Heart left ventricle (tissue), 16 donors: ENCODE measurements around the gene FSTL4. TPM values are rescaled to one million over a fixed set of nuclear protein-coding genes. Genes with fewer than 3 reads are reported as not detected.

Source experiments
- ATAC-seq, 4 donors: fragments of 200-7000 bp; cut with Tn5 transposase; one replicate each; pipeline ENCODE4 v1.9.1; 2020 to 2022; ENCODE audit warnings: moderate library complexity in 4 of 4, mild to moderate bottlenecking in 3 of 4, moderate number of reproducible peaks in 1 of 4
- DNase-seq, 5 donors: peaks; one replicate each; pipeline ENCODE4 v3.0.0-alpha.2; 2020
- H3K27ac ChIP-seq, 12 donors: fragments of 200-600 bp; sonication (generic) in 4 of 12; one replicate each; pipeline versions ENCODE4 v1.5.0 to v1.8.0; 2016 to 2022; ENCODE audit warnings: mild to moderate bottlenecking in 2 of 12
- H3K27me3 ChIP-seq, 9 donors: fragments of 200-600 bp; sonication (generic) in 2 of 9; one replicate each; pipeline versions ENCODE4 v1.5.1 to v1.8.0; 2016 to 2022; ENCODE audit warnings: mild to moderate bottlenecking in 3 of 9
- H3K36me3 ChIP-seq, 9 donors: fragments of 200-600 bp; sonication (generic) in 2 of 9; one replicate each; pipeline versions ENCODE4 v1.5.0 to v1.8.0; 2018 to 2022; ENCODE audit warnings: mild to moderate bottlenecking in 2 of 9
- H3K4me1 ChIP-seq, 12 donors: fragments of 200-600 bp; sonication (generic) in 4 of 12; one replicate each; pipeline versions ENCODE4 v1.5.0 to v1.8.0; 2016 to 2022; ENCODE audit warnings: mild to moderate bottlenecking in 3 of 12
- H3K4me3 ChIP-seq, 12 donors: fragments of 200-600 bp; sonication (generic) in 4 of 12; one replicate each; pipeline versions ENCODE4 v1.5.0 to v1.8.0; 2017 to 2022; ENCODE audit warnings: mild to moderate bottlenecking in 9 of 12, moderate library complexity in 4 of 12
- H3K9me3 ChIP-seq, 12 donors: fragments of 200-600 bp; sonication (generic) in 4 of 12; one replicate each; pipeline versions ENCODE4 v1.5.0 to v1.8.0; 2016 to 2022; ENCODE audit warnings: mild to moderate bottlenecking in 1 of 12
- POLR2A ChIP-seq, 2 donors: fragments of 450-650 bp; IDR thresholded peaks; one replicate each; pipeline ENCODE4 v1.6.1; 2017; ENCODE audit warnings: antibody characterized with exemption in 2 of 2, mild to moderate bottlenecking in 2 of 2, moderate library complexity in 2 of 2
- WGBS, 4 donors: extraction: QIAGEN DNeasy Blood & Tissue Kit in 2 of 4; methylation state at CpG; one replicate each; pipeline versions ENCODE4 v1.1.5 to v1.1.7; 2013 to 2018; 5-methylcytosine and 5-hydroxymethylcytosine counted together
- intact Hi-C, 10 donors: fragments of 100-400 bp; cut with DNase I; formaldehyde crosslinking; loops; one replicate each; pipeline versions ENCODE4 v1.11.1 to v1.14.2; 2022
- polyA plus RNA-seq, 2 donors: library from polyadenylated mRNA; stranded (reverse); fragments of 200-250 nt; gene quantifications; one replicate each; pipeline ENCODE4 v1.2.3, GENCODE V29; 2013
- total RNA-seq, 9 donors: library from RNA; depleted of rRNA in 2 of 9; stranded (reverse); fragments of >200 nt in 2 of 9; fragmentation: NEBNext Ultra II Directional in 3 of 9; extraction: Animal tissue kit (Norgen Biotek cat#: 25700) in 3 of 9; gene quantifications; one replicate each; pipeline versions ENCODE4 v1.1.0 to v1.2.4, GENCODE V29; 2016 to 2023
- TF ChIP-seq, protein P1 (sequence below), 12 donors: fragments of 200-600 bp; sonication (generic) in 4 of 12; IDR thresholded peaks; one replicate each; pipeline versions ENCODE4 v1.5.0 to v1.8.0; 2018 to 2022; ENCODE audit warnings: antibody characterized with exemption in 12 of 12, mild to moderate bottlenecking in 5 of 12
- donor health status: ischemic (EF 13 %, LVEDD 7.1; RV severe dilation, severe dysfunction).
- donor health status: healthy with polysubstance abuse.
- donor health status: DM: no; HTN: yes; CAD: no.
- donor health status: DM: no; HTN: no; CAD: no.
- donor health status: ischemic (EF 25% LVEDD 6.9; RV normal size, moderate dysfunction).
- donor health status: ischemic (EF 25% LVEDD 5.7; RV mildly dilated, moderate dysfunction).
- donor health status: healthy.
- donor health status: DM: yes; HTN: yes; CAD: no.
- donor health status: ischemic (EF 35%, LVEDD 5.7; RV mildly dilated, moderate dysfunction).
- donor health status: nonischemic (EF 11% LVEDD 7.7; RV severe dilation, severe dysfunction).
- donor health status: DM: yes; HTN: yes; CAD: no.
- donor health status: PGD.
- donor health status: ischemic (EF 29% LVEDD 5.4; RV normal size, mild dysfunction).
- donor health status: nonischemic (EF 23%, LVEDD 6.1; RV moderate dilation, normal function).

FSTL4 gene
- total and polyA plus RNA-seq, 11 donors, result 0.01 to 0.39 (median 0.17) TPM; not detected in 6

DNA sequence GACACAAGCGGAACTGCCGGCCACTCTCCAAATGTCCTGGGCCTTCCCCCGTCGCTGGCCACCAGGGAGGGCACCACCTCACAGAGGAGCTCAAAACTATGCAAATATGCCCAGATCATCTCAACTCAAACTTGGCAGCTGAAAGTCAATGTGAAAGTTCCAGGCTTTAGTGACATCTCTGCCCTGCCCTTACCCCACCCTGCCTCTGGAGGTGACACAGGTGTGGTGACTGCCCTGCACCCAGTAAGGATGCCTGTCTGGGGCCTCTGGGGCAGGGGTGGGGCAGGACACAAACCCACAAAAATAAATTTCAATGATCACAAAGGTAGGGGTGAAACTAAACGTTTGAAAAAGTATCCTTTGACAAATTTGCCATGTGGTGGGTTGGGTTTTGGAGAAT is 347.1 kb downstream of the FSTL4 start:
- DNase-seq (no peak), ATAC-seq (no peak)
- intact Hi-C loops, result no loop called here
- Histone ChIP-seq H3K9me3 (no peaks in the 10 kb centered on the region), H3K27ac (no peak overlapping the region), H3K27me3 (peaks cover 0 to 7% (median 0%) of the 10 kb centered on the region in 9 donors), H3K4me3 (no peak overlapping the region), H3K36me3 (no peaks in the 10 kb centered on the region), H3K4me1 (no peaks in the 10 kb centered on the region)
- TF ChIP-seq, protein P1, sequence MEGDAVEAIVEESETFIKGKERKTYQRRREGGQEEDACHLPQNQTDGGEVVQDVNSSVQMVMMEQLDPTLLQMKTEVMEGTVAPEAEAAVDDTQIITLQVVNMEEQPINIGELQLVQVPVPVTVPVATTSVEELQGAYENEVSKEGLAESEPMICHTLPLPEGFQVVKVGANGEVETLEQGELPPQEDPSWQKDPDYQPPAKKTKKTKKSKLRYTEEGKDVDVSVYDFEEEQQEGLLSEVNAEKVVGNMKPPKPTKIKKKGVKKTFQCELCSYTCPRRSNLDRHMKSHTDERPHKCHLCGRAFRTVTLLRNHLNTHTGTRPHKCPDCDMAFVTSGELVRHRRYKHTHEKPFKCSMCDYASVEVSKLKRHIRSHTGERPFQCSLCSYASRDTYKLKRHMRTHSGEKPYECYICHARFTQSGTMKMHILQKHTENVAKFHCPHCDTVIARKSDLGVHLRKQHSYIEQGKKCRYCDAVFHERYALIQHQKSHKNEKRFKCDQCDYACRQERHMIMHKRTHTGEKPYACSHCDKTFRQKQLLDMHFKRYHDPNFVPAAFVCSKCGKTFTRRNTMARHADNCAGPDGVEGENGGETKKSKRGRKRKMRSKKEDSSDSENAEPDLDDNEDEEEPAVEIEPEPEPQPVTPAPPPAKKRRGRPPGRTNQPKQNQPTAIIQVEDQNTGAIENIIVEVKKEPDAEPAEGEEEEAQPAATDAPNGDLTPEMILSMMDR (IDR thresholded peaks at IDR 0.05), result no peak
- no peak for TF ChIP-seq POLR2A (IDR thresholded peaks at IDR 0.05)
- 77 to 83% (median 81%) methylated on average over 5 of the region's 5 CpGs for WGBS, 4 donors

DNA sequence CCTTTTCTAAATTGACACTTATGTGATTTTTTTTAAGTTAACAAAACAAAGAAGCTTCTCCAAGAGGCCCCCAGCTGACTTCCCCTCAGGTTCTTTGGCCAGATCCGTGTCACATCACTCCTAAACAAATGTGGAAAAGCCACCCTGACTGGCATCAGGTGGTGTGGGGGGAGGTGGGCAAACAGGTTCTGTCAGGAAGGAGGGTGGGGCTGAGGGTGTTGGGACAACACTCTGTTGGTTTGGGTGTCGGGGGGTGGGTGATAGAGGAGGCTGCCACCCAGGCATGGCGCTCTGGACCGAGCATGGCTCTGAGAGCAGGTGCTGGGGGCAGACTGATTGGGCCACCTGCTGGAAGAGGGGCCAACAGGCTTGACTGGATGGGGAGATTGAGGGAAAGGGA is 349.7 kb downstream of the FSTL4 start:
- H3K27me3 ChIP-seq, result peaks cover 0 to 7% (median 0%) of the 10 kb centered on the region in 9 donors
- no peak for DNase-seq
- ATAC-seq, result no peak
- H3K27ac ChIP-seq, result no peak overlapping the region
- 84 to 88% (median 85%) methylated on average over 4 of the region's 4 CpGs for WGBS, 4 donors
- H3K4me1 ChIP-seq, result no peaks in the 10 kb centered on the region
- H3K9me3 ChIP-seq, result no peaks in the 10 kb centered on the region
- intact Hi-C loops, result no loop called here
- H3K4me3 ChIP-seq, result no peak overlapping the region
- TF ChIP-seq, protein P1 (IDR thresholded peaks at IDR 0.05), result no peak
- TF ChIP-seq POLR2A (IDR thresholded peaks at IDR 0.05), result no peak
- no peaks in the 10 kb centered on the region for H3K36me3 ChIP-seq

DNA sequence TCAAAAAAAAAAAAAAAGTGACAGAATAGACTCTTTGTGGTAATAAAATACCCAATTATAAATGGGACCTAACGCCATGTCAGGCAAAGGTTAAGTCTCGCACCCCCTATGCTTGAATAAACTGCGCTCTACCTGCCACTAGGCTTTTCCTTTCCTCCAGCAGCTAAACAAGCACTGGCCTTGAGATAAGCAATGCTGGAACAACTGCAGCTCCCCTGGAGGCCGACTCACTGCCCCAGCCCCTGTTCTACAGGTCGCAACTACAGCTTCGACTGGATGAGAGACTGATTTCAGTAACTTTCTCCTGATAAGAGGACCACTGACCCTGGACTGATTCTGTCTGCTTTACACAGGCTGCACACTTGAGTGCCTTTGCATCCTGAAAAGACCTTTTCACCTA is 350.3 kb downstream of the FSTL4 start:
- no peak overlapping the region for H3K27ac ChIP-seq
- 57 to 72% (median 60%) methylated on average over 6 of the region's 6 CpGs for WGBS, 4 donors
- intact Hi-C loops, result no loop called here
- TF ChIP-seq POLR2A (IDR thresholded peaks at IDR 0.05), result no peak
- TF ChIP-seq, protein P1 (IDR thresholded peaks at IDR 0.05), result no peak
- no peaks in the 10 kb centered on the region for H3K36me3 ChIP-seq
- H3K9me3 ChIP-seq, result no peaks in the 10 kb centered on the region
- DNase-seq, result no peak
- H3K4me1 ChIP-seq, result no peaks in the 10 kb centered on the region
- H3K4me3 ChIP-seq, result no peak overlapping the region
- H3K27me3 ChIP-seq, result peaks cover 0 to 4% (median 0%) of the 10 kb centered on the region in 9 donors
- no peak for ATAC-seq

DNA sequence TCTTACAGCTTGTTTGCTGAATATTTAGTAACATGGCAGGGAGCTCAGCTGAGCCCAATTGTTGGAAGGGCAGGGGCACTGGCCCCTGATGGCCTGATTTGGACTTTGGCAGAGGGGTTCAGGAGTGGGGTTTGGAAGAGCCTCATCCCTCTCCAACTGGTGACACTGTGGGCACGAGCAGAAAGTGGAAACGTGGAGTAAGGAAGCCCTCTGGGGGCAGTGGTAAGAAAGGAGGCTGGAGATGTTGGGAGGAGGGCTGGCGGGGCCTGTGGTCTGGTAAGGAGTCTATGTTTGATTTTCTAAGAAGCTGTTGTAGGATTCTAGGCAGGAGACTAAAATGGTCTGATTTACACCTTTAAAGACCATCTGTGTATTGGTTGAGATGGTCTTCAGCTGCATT is 351.6 kb downstream of the FSTL4 start:
- Histone ChIP-seq H3K4me3 (no peak overlapping the region), H3K27me3 (peaks cover 0 to 4% (median 0%) of the 10 kb centered on the region in 9 donors), H3K36me3 (no peaks in the 10 kb centered on the region), H3K9me3 (no peaks in the 10 kb centered on the region), H3K27ac (no peak overlapping the region), H3K4me1 (no peaks in the 10 kb centered on the region)
- ATAC-seq, result no peak
- no peak for DNase-seq
- TF ChIP-seq POLR2A (IDR thresholded peaks at IDR 0.05), result no peak
- TF ChIP-seq, protein P1 (IDR thresholded peaks at IDR 0.05), result no peak
- WGBS, 4 donors, result 54 to 76% (median 60%) methylated on average over 3 of the region's 3 CpGs
- intact Hi-C loops, result no loop called here
